SHP77 treated with DMSO at 0.1 percent for 48 hours (cell line): ENCODE data around the gene F10.

ENCODE experiments used
- DNase-seq: peaks from one replicate; lab custom pipeline; 2025; lab: John Stamatoyannopoulos, UW

The F10 gene

GRCh38 chr13:113138792-113139551 lies 16.4 kb downstream of the F10 start:
- no peak for DNase-seq

GRCh38 chr13:113139577-113139976 lies 17.0 kb downstream of the F10 start:
- DNase-seq: no peak

- DNase-seq: no peak
These were observed 18.3 kb downstream of the F10 start for GRCh38 chr13:113140677-113141600.

- DNase-seq: no peak
These were observed 19.0 kb downstream of the F10 start for GRCh38 chr13:113141601-113141970.

- DNase-seq: no peak
These were observed 20.3 kb downstream of the F10 start for GRCh38 chr13:113142876-113143275.

GRCh38 chr13:113143466-113144254 lies 21.1 kb downstream of the F10 start:
- DNase-seq: no peak

- DNase-seq: no peak
These were observed 21.6 kb downstream of the F10 start for GRCh38 chr13:113144255-113144629.

- no peak for DNase-seq
These were observed 22.9 kb downstream of the F10 start for GRCh38 chr13:113145496-113145895.

GRCh38 chr13:113145911-113146598 lies 23.5 kb downstream of the F10 start:
- no peak for DNase-seq

- DNase-seq: no peak
These were observed 24.2 kb downstream of the F10 start for GRCh38 chr13:113146750-113147149.

- DNase-seq: no peak
These were observed 24.6 kb downstream of the F10 start for GRCh38 chr13:113147206-113147605.

- no peak for DNase-seq
These were observed 25.8 kb downstream of the F10 start for GRCh38 chr13:113148407-113148806.

GRCh38 chr13:113148940-113149503 lies 26.4 kb downstream of the F10 start:
- DNase-seq: no peak

- DNase-seq: no peak
These were observed 27.3 kb downstream of the F10 start for GRCh38 chr13:113149711-113150549.

GRCh38 chr13:113150550-113151365 lies 28.2 kb downstream of the F10 start:
- DNase-seq: no peak

- DNase-seq: no peak
These were observed 29.4 kb downstream of the F10 start for GRCh38 chr13:113151745-113152690.

GRCh38 chr13:113152691-113152983 lies 30.0 kb downstream of the F10 start:
- no peak for DNase-seq

GRCh38 chr13:113152984-113153809 lies 30.6 kb downstream of the F10 start:
- peak; percentile 43 for DNase-seq
